ENCODE measurements around the gene USP36. TPM values are rescaled to one million over a fixed set of nuclear protein-coding genes. Genes with fewer than 3 reads are reported as not detected.
A peak's percentile ranks its signal among the peaks of the same experiment; 100 is the strongest.

The USP36 gene
- total and polyA plus RNA-seq, 8 donors: 31.2 to 58.3 (median 35.8) TPM

DNA sequence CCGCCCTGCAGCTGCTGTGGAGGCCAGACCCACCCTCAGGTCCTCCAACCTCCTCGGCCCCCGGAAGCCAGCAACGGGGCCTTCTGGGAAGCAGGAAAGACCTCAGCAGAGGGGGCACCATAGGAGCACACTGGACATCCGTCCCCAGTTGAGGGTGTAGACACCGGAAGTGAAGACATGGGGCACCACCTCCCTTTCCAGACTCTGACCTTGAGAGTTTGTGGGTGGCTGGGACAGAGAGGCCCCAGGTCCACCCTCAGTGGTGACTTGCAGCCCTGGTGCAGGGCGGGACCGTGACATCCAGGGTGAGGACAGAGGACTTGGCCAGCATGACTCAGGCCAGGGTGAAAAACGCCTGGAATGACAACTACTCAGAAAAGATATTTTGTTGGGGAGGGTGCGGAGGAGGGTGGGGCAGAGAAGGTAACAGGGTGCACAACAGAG, 42.5 kb upstream of the USP36 start:
- ATAC-seq (peak in 3 of 4 donors; percentile 54 to 66 (median 61)), DNase-seq (peak in 3 of 6 donors; percentile 36 to 58 (median 55)), FAIRE-seq (no peak)
- peak overlapping the region; percentile 44 to 79 (median 72) for H3K27ac ChIP-seq
- WGBS, 2 donors: 62 to 71% methylated on average over 10 of the region's 10 CpGs
- intact Hi-C loops (cut with DNase I): no loop called here
- TF ChIP-seq, protein P1, sequence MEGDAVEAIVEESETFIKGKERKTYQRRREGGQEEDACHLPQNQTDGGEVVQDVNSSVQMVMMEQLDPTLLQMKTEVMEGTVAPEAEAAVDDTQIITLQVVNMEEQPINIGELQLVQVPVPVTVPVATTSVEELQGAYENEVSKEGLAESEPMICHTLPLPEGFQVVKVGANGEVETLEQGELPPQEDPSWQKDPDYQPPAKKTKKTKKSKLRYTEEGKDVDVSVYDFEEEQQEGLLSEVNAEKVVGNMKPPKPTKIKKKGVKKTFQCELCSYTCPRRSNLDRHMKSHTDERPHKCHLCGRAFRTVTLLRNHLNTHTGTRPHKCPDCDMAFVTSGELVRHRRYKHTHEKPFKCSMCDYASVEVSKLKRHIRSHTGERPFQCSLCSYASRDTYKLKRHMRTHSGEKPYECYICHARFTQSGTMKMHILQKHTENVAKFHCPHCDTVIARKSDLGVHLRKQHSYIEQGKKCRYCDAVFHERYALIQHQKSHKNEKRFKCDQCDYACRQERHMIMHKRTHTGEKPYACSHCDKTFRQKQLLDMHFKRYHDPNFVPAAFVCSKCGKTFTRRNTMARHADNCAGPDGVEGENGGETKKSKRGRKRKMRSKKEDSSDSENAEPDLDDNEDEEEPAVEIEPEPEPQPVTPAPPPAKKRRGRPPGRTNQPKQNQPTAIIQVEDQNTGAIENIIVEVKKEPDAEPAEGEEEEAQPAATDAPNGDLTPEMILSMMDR (IDR thresholded peaks at IDR 0.05): no peak
- H3K36me3 ChIP-seq: no peaks in the 10 kb centered on the region
- no peak overlapping the region for H3K4me3 ChIP-seq
- H3K9me3 ChIP-seq: no peaks in the 10 kb centered on the region
- H3K27me3 ChIP-seq: no peaks in the 10 kb centered on the region
- peaks cover 0 to 10% (median 4%) of the 10 kb centered on the region in 3 donors for H3K4me1 ChIP-seq

DNA sequence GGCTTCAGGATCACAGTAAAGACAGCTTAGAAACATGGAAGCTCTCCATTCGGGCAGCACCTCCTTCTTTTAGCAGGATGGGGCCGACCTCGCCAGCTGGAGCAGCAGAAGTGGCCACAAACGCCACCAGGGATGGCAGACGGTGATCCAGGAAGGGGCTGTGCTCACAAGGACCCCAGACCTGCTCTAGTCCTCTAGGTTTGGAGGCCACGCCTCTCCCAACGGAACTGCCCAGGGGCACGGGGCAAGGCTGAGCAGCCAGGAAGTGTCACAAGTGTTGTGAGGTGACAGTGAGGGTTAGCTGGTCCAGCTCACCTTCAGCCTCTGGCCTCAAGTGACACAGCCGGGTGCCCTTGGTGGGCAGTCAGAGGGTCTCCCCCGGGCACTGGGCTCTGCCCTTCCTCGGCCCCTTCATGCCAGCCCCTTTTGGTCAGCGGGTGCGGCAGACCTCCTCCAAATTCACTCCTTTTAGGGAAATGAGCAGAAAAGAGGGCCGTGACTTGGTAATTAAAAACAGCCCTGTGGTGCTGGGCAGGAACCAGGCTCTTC, 42.0 kb upstream of the USP36 start:
- peaks cover 1 to 11% (median 4%) of the 10 kb centered on the region in 3 donors for H3K4me1 ChIP-seq

DNA sequence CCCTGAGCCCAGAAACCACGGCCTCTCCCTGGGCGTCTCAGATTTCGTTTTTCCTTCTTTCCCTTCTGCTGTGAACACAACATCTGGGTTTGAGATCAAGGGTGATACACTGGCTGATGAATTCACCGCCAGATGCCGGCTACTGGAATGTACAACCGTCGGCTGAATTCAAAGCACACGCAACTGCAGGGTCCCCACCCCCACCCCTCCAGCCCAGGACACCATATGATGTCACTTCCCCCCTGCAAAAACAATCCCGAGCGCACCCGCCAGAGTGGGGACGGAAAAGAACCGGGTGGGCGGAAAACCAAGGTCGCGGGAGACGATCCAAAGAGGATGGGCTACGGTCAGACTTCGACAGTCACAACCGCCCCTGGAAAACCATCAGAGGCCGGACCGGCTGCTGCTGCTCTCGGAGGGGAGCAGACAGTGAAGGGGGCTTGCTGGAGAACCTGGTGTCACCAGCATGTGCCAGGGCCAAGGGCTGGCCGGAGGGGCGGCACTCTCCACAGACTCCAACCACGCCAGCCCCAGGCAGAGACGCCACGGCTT, 39.1 kb upstream of the USP36 start:
- TF ChIP-seq, protein P1 (IDR thresholded peaks at IDR 0.05): no peak
- DNase-seq (peak in 4 of 6 donors; percentile 42 to 66 (median 54)), ATAC-seq (no peak), FAIRE-seq (no peak)
- H3K36me3 ChIP-seq: no peaks in the 10 kb centered on the region
- H3K4me3 ChIP-seq: no peak overlapping the region
- H3K4me1 ChIP-seq: peaks cover 21 to 35% (median 24%) of the 10 kb centered on the region in 3 donors
- H3K27ac ChIP-seq: peak overlapping the region in 3 of 4 donors; percentile 42 to 71 (median 63)
- no peaks in the 10 kb centered on the region for H3K27me3 ChIP-seq
- intact Hi-C loops (cut with DNase I): loop anchor here in 2 of 3 donors (10.0 kb wide), 1 partner anchor 45 kb away; the partner anchor contains the start of gene TIMP2 (in 2 of the 2)
- WGBS, 2 donors: 66 to 67% methylated on average over 28 of the region's 28 CpGs
- no peaks in the 10 kb centered on the region for H3K9me3 ChIP-seq

More for the DNA sequence above, 42.0 kb upstream of the USP36 start:
- ATAC-seq (peak in 1 of 4 donors; percentile 2), FAIRE-seq (no peak), DNase-seq (peak in 1 of 6 donors; percentile 50)
- Histone ChIP-seq H3K36me3 (no peaks in the 10 kb centered on the region), H3K4me3 (no peak overlapping the region), H3K27ac (peak overlapping the region; percentile 44 to 79 (median 72)), H3K9me3 (no peaks in the 10 kb centered on the region), H3K27me3 (no peaks in the 10 kb centered on the region)
- TF ChIP-seq, protein P1 (IDR thresholded peaks at IDR 0.05): no peak
- intact Hi-C loops (cut with DNase I): no loop called here
- WGBS, 2 donors: 77 to 84% methylated on average over 14 of the region's 14 CpGs

DNA sequence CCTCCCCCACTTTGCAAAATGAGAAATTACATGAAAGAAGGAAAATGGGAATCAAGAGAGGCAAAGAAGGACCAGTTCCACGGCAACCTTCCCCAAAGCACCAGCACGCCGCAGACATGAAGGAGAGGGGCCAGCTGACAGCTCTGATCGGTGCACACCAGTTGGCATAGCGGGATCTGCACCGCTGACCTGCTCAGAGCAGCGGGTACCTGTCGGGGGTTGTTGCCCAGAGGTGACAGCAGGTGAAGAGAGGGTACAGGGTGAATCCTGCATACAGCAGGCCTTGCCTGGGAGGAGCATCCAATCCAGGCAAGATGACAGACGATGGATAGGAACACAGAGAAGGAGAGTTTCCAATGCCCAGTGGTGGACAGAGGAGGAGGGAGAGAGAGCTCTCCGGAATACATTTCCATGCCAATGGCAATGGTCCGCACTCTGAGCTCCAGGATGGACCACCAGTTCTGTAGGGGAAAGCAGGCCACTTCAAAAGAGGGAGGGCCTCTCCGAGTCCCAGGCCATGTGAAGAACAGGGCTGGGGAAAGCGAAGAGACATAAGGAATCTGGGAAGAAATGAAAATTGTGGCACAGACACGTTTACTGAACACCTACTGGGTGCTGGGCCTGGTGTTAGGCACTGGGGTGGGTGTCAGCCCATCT, 38.4 kb upstream of the USP36 start:
- ATAC-seq: no peak
- intact Hi-C loops (cut with DNase I): loop anchor here in 2 of 3 donors (10.0 kb wide), 1 partner anchor 46 kb away; the partner anchor contains the start of gene TIMP2 (in 2 of the 2)
- no peak for FAIRE-seq
- TF ChIP-seq, protein P1 (IDR thresholded peaks at IDR 0.05): no peak
- DNase-seq: no peak
- no peak overlapping the region for H3K4me3 ChIP-seq
- 91% methylated on average over 14 of the region's 14 CpGs for WGBS, 2 donors
- H3K27me3 ChIP-seq: no peaks in the 10 kb centered on the region
- H3K4me1 ChIP-seq: peaks cover 24 to 33% (median 26%) of the 10 kb centered on the region in 3 donors
- no peaks in the 10 kb centered on the region for H3K36me3 ChIP-seq
- peak overlapping the region; percentile 3 to 71 (median 52) for H3K27ac ChIP-seq
- H3K9me3 ChIP-seq: no peaks in the 10 kb centered on the region

Data from pancreas (tissue), 10 donors.